Left renal pelvis (tissue), 4 donors: ENCODE results near the gene MTMR3. TPM values are rescaled to one million over a fixed set of nuclear protein-coding genes. Genes with fewer than 3 reads are reported as not detected.
"Not testable (repeated sequence)": the region's sequence is repeated elsewhere in the genome, so short reads cannot be mapped to it uniquely, and the experiment has no call there.

Experiments
- DNase-seq, 4 donors: peaks; one replicate each; pipeline ENCODE4 v3.0.0-alpha.2; 2013; ENCODE audit warnings: low read depth in 4 of 4, low spot score in 3 of 4
- polyA plus RNA-seq, 4 donors: library from polyadenylated mRNA; unstranded; fragments of 120-200 nt; gene quantifications; one replicate each; pipeline ENCODE4 v1.2.1, GENCODE V29; 2013; ENCODE audit not compliant: insufficient read length in 4 of 4

The MTMR3 gene
- polyA plus RNA-seq, 4 donors, result 32.8 to 50.5 (median 33.6) TPM

DNA sequence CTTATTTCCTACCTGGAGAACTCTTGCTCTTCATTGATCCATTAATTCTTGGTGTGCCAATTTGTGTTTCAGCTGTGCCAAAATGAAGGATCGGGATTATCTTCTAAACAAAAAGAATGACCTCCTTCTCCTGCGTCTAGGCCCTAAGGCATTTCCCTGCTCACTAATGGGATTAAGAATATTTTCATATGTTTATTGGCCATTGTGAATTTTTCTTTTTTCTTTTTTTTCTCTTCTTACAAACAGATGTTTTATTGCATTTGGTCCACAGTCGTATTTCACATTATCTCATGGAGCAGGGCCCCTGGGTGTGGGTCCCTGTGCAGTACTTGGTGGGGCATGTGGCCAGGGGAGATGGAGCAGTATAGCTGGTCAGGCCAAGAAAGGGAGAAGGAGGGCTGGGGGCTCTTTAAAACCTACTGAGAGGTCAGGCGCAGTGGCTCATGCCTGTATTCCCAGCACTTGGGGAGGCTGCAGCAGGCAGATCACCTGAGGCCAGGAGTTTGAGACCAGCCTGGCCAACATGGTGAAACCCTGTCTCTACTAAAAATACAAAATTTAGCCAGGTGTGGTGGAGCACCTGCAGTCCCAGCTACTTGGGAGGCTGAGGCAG, 162.0 kb downstream of the MTMR3 start:
- DNase-seq, result no peak

DNA sequence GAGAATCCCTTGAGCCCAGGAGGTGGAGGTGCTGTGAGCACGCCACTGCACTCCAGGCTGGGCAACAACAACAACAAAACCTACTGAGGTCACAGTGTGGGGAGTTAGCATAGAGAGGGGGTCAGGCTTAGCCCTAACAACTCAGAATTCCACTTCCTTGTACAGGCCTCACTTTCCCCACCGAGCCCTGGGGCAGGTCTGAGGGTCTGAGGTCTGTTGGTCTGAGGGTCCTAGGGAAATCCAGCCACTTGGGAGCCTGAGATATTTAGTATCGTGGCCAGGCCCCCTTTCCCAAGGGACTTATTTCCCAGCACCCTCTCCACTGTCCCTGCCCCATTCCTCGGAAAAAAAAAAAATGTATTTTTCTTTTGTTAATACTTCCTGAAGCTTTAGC, 162.5 kb downstream of the MTMR3 start:
- no peak for DNase-seq

DNA sequence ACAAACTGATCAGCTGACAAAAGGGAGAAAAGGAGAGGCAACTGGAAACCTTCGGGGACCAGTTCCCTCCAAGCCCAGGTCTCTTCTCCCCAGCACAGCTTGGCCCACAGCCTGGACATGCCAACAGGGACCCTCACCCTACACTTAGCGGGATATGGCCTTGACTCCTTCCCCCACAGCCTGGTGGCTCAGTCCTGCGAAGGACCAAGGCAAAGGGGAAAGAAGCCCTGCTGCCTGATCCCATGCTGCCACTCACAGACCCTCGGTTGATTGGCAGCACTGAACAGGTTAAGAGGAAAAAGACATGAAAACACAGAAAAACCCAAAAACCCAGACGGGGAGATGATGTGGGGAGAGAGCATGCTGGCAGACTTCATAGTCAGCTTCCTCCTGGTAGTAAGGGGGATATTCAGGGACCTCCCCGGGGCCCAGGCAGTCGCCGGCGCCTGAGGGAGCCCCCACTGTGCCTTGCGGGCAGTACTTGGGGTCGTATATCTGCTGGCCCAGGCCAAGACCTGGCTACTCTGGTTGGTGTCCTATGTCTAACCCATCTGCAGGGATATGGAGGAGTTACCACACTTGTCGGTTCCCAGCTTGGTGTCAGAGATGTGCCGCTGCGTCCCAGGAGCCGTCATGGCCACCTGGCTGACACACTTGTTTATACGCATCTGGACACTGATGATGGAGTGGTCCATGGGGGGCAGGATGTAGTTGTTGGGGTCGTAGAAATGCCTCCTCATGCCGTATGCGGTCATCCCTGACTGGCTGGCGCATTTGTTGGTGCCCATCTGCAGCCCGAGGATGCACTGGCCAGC, 163.1 kb downstream of the MTMR3 start:
- DNase-seq, result no peak

DNA sequence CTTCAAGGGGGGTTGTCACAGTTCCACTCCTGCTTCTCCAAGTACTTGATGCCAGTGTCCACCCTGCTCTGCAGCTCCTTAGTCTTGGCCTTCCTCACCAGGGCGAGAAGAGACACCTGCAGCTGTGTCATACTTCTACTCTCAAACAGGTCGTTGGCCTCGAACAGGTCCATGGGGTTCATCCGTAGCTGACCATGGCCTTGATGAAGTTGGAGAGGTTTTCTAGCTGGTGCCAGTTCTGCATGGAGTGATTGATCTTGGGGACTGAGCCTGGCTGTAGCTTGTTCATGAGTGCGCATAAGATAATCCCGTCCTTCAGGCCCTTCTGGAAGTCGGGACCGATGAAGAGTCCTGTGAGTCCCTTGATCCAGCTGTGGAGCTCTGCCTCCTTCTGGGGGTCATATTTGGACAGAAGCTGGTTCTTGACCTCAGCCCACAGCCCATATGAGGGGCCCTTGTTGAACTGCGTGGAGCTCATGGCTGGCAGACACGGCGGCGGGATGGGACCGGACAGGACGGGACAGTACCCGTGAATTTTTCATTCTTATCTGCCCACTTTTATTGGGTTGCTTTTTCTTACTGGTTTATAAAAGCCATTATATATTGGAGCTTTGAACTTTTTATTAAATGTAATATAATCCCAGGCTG, 163.9 kb downstream of the MTMR3 start:
- DNase-seq, result no peak

DNA sequence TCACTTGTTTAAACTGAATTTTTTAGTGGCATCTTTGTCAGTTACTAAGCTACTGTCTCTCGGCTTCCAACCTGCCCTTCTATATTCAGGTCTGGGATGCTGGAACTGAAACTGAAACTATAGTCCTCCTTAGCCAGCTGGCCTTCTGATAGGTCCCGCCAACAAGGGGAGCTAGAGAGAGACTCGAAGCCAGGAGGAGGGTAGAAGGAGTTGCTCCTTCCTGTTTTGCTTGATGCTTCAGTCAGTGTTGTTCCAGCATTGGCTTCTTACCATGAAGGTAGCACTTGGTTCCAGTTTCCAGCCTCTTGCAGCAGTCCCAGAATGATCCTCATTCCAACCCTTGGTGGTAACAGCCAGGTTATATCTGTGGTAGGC, 164.4 kb downstream of the MTMR3 start:
- no peak for DNase-seq

DNA sequence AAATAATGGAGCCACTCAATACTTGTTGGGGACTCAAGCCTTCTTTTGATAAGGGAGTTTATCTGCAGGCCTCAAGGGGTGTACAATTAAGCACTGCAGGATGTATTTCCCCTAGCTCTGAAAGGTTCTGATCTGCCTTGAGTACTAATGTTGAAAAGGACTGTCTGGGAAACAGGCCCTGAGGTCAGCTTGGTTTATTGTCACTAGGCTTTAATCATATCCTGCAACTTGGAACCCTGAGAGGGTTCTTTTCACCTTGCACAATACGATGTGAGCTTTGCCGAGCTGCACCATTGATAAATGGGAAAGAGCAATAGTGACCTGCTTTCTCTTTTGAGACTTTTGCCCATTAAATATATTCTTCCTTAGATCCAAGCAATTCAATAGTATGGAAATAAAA, 165.7 kb downstream of the MTMR3 start:
- no peak for DNase-seq

- no peak for DNase-seq
These were observed 171.2 kb downstream of the MTMR3 start for GRCh38 chr22:30054067-30054763.

GRCh38 chr22:30054764-30055069, 171.7 kb downstream of the MTMR3 start:
- no peak for DNase-seq

- no peak for DNase-seq
These were observed 173.0 kb downstream of the MTMR3 start for GRCh38 chr22:30056015-30056414.

- DNase-seq, result no peak
These were observed 174.4 kb downstream of the MTMR3 start for GRCh38 chr22:30057375-30057774.

DNA sequence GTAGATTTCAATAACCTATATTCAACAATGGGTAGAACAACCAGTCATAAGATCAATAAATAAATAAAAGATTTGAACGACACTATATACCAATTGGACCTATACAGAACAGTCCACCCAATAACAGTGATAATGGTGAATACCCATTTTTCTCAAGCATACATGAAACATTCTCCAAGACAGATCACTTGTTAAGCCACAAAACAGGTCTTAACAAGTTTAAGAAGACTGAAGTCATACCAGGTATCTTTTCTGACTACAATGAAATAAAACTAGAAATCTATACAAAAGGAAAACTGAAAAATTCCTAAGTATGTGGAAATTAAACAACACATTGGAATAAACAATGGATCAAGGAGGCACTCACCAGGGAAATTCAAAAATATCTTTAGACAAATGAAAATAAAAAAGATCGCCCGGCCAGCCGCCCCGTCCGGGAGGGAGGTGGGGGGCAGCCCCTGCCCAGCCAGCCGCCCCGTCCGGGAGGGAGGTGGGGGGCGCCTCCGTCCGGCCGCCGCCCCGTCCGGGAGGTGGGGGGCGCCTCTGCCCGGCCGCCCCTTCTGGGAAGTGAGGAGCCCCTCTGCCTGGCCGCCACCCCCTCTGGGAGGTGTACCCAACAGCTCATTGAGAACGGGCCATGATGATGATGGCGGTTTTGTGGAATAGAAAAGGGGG, 176.5 kb downstream of the MTMR3 start:
- DNase-seq, result not testable (repeated sequence)

GRCh38 chr22:30061094-30061493, 178.1 kb downstream of the MTMR3 start:
- DNase-seq, result not testable (repeated sequence)

DNA sequence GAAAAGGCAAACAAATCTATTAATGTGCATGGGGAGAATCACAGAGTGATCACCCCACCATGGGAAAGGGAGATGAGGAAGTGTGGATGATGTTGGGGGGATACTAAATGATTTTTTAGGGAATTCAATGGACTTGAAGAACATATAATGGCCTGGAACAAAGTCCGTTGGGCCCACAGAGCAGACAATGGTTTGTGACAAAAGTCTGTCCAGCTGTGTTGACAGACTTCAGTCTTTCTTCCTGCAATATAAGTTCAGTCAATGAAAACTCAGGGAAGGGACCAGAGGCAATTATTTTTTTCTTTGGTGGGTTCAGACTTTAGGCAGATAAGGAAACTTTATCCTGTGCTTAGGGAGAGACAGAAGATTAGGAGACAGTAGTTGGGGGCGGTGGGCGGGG, 179.3 kb downstream of the MTMR3 start:
- no peak for DNase-seq

DNA sequence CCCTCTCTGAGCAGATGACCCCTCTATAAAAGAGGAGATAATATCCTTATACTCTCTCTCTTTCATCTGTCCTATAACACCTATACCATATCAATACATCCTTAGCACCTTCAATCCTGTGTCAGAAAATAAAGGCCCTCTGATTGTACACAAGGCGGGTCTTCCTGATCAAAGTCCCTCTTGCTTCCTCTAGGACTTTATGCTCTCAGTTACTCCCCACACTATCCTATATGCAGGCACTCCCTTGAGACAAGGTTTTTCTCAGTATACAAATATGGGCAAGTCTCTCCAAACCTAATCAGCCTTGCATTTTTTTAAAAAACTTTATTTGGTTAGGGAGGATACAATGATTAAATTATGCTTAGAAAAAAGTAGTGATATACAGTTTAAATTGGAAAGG, 180.0 kb downstream of the MTMR3 start:
- no peak for DNase-seq

- no peak for DNase-seq
These were observed 181.2 kb downstream of the MTMR3 start for GRCh38 chr22:30064172-30064571.

DNA sequence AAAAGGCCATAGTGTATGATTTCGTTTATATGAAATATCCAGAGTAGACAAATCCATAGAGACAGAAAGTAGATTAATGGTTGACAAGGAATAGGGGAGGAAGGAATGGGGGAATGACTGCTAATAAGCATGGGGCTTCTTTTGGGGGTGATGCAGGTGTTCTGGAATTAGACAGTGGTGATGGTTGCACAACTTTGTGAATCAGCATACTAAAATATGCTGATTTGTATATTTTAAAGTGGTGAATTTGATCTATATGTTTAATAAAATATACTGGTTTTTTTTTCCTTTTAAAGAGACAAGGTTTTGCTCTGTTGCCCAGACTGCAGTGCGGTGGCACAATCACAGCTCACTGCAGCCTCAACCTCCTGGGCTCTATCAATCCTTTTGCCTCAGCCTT, 190.8 kb downstream of the MTMR3 start:
- DNase-seq, result no peak

DNA sequence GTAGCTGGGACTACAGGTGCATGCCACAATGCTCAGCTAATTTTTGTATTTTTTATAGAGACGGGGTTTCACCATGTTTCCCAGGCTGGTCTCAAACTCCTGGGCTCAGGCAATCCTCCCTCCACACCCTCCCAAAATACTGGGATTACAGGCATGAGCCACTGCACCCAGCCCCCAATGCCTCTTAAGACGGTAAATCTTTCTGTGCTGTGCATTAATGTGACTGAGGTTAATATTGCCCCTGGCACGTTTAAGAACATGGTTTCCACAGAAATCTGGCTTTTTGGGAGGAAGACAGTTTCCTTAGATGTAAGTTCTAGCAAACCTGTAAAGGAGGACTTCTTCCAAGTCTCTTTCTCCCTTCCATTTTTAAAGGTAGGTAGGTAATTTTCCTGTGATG, 191.2 kb downstream of the MTMR3 start:
- no peak for DNase-seq

DNA sequence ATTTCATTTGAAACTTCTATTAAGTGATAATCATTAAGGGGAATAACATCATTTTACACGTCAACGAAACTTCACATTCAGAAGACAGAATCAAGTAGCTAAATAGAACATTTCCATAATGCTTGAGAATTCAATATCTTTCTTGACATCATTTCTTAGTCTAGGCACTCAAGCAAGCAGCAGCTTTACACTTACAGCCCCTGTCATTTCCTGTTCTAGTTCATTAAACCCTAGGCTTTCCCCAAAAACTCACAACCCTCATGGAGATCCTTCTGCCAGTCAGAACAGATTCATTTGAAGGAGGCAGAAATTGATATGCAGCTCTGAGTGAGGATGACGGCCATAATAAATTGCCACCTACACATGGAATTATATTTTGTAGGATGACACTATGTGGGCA, 192.0 kb downstream of the MTMR3 start:
- DNase-seq, result no peak

GRCh38 chr22:30077279-30077880, 194.4 kb downstream of the MTMR3 start:
- DNase-seq, result no peak
